ENCODE measurements around the gene MAP3K4.

MAP3K4 gene

DNA sequence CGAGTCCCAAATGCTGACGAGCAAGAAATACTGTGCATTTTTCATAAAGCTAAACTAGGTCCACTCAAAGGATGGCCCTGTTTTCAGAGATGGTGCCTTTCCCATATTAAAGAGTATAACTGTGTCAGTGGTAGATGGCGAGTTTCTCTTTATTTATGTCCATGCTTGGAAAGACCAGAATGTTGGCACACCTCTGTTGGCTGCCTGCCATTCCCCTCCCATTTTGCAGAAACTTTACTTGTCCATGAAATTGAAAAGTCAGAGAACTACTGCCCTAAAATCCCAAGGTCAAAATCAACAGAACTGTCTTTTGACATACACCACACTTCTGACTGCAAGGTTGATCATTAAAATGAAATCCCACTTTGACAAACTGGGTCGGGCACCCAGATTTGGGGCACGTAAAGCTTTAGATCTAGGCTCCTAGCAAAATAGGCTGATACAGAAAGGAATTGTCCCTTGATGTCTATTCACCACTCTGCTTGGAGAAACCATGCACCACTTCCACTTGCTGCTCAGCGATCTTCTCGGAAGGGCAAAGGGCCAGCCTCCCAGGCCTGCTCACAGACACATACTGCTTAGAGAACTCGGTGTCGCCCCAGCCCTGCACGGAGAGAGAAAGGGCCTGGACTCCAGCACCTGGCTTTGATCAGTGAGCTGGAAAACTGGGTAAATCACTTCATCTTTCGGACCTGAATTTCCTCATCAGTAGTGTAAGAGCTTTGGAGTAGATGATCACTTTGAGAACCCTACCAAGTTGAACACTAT is 152.3 kb downstream of the MAP3K4 start:
- DNase-seq (ENCODE audit: low spot score) = no peak

DNA sequence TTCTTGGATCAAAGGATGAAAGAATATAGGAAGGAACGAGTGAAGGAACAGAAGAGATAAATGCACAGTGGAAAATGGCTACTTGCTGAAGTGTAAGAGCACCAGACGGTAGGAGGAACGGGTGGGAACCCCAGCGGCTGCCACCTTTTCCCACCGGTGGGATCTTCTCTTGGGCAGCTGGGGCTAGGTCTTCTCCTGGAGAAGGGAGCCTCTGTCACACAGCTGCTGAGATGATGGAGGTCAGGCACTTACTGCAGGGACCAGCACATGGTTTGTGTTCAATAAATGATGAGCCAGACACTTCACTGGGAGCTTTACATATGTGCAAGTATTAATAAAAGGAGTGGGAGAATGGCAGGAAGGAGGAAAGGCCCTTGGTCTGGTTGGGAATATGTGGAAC is 158.6 kb downstream of the MAP3K4 start:
- no peak for DNase-seq (ENCODE audit: low spot score)

DNA sequence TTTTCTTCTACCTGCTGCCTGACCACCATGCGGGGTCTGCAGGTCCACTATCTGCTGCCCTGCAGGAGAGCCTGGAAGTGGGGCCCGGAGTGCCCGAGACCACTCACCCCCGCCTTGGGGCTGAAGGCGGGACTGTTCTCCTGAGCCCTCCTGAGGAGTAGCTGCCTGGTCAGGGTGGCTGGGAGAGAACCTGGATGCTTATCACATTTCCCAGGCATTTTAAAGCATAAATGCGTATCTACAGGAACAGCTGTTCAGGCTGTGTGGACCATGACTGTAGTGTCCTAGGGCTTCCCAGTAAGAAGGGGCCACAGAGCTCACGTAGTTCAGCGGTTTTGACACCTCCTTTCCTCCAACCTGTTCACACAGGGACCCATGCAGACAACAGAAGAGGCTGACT is 159.0 kb downstream of the MAP3K4 start:
- DNase-seq (ENCODE audit: low spot score) = no peak

DNA sequence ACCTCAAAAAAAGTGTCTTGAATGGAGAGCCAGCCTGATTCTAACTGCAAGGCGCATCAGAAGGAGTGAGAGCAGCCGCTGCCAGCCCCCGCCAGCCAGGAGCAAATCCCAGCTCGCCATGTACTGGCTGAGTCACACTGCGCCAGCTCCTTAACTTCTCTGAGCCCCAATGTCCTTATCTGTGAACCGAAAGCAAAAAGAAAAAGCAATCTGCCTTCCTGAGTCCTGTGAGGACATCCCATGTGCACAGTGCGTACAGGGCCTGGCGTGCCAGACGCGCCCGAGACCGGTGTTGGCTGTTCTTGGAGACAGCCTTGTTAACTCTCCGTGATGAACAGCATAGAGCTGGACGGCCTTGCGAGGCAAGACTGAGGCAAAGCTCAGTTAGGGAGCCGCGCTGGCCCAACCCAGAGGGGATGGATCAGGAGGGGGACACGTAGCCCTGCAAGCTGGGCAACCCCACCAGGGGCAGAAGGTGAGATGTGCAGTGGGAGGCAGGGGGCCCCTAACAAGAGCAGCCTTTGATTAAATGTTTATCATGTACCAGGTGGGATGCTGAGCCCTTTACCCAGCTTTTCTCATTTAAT is 159.6 kb downstream of the MAP3K4 start:
- no peak for DNase-seq (ENCODE audit: low spot score)

DNA sequence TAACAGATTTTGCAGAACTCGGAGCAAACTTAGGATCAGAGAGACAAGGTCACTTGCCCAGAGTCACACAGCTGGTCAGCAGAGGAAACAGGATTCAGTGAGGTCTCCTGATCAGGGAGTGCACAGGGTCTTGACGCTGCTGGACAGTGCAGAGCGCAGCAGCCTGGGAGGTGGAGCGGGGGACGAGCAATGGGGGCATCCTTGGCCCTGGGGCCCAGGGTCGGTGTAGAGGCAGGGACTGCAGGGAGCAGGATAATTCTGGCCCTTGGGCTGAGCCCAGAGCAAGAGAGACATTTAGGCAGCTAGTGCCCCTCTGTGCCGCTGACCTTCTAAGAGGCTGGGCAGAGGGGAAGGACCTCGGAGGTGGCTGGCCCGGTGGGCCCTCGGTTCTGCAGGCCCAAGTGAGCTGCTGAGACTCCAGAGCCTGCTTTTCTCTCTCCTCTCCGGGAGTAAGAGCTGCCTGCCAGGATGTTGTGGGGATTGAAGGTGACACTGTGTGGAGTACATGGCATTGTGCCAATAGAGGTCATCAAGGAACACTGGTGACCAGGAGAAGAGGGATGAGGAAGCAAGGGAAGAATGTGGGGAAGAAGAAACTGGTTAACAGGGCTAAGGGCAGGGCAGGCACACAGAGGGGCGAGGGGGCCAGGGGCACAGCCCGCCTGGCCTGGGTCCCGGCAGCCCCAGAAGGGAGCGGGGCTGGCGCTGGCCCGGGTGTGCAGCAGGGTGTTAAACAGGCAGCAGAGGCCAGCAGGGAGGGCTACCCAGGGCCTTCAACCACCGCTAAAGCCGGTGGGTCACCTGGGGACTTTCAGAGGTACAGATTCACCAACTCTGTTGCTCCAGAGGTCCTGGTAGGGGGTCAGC is 160.3 kb downstream of the MAP3K4 start:
- DNase-seq (ENCODE audit: low spot score) = no peak

DNA sequence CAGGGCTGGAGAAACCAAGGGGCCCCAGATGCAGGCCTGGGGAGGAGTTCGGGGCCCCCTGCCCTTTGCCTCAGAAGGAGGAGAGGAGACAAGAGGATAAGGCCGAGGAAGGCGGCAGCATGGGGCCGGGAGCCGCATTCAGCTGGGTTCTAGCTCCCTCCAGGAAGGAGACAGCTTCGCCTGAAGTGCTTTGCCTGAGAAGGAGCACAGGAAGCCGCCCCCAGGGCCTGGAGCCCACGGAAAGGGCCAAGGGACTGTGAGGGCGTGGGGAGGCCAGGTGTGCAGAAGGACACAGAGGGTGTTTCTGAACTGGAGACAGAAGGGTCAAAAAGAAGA is 160.9 kb downstream of the MAP3K4 start:
- DNase-seq (ENCODE audit: low spot score) = no peak

DNA sequence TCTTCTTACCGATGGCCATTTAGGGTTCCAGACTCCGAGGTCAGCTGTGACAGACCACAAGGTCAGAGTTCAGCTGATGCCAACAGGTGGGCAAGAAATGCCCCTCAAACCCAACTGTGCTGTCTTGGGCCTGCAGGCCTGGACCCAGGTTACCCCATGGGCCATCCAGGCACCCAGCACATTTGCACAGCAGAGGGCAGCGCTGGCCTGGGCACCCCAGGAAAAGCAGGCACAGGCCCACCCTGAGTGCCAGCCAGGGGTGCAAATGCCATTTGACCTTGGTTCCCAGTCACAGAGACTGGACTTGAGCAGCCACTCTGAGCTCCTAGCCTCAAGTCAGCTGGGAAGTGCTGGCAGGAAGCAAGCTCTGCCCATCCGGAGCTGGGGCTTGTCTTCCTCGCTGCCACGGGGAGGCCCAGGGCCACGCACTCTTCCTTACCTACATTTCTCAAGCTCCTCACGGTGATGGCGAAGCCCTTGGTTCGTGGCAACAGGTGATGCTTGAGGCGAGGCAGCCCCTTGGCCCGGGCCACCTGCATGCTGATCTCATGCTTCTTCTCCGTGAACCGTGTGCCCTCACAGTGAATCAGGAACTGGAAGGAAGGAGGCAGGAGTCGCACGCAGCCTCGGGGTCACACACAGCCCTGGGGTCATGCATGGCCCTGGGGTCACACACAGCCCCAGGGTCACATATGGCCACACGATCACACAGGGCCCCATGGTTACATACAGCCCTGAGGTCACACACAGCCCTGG is 161.5 kb downstream of the MAP3K4 start:
- no peak for DNase-seq (ENCODE audit: low spot score)

DNA sequence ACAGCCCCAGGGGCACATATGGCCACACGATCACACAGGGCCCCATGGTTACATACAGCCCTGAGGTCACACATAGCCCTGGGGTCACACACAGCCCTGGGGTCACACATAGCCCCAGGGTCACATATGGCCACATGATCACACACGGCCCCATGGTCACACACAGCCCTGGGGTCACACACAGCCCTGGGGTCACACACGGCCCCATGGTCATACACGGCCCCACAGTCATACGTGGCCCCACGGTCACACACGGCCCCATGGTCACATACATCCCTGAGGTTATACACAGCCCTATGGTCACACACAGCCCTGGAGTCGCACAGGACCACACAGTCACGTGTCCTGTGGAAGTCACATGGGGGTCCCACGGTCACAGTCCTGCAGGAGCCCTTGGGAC is 162.2 kb downstream of the MAP3K4 start:
- DNase-seq (ENCODE audit: low spot score) = no peak

DNA sequence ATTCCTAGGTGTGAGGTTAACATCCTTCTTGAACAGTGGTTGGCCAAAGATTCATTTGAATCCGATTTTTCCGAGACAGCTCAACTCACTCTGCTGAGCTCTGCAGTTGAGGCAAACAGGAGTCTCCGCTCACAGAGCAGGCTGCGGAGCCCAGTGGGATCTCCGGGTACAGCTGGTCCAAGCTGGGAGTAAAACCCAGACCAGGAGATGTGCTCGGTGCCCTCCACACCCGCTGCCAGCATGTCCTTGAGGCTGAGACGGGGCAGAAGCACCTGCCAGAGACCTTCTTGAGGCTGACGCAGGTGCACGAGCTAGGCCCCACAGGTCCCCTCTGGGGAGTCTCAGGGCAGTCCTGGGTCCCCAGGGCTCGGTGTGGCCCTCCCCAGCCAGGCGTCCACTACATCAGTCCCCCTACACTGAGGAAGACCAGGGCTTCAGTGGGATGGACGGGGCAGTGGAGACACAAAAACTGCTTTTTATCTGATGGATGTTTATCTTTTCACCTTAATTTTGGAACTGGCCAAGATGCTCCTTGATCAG is 163.3 kb downstream of the MAP3K4 start:
- no peak for DNase-seq (ENCODE audit: low spot score)

DNA sequence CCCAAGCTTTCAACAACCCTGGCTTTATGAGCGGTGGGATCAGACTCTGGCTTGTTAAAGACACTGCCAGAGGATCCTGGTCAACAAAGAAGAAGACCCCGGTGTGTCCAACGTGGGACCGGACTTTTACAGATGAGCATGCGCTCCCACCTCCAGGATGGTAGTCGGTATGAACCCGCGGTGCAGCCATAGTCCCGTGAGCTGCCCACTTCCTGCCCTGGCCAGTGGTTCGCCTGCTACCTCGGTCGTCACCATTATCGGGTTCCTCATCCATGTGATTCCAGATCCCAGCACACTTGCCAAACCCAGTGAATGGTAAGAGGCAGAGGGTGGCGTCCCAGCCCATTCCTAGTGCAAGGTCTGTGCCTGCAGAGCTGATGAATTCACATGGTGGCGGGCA is 169.6 kb downstream of the MAP3K4 start:
- no peak for DNase-seq (ENCODE audit: low spot score)

DNA sequence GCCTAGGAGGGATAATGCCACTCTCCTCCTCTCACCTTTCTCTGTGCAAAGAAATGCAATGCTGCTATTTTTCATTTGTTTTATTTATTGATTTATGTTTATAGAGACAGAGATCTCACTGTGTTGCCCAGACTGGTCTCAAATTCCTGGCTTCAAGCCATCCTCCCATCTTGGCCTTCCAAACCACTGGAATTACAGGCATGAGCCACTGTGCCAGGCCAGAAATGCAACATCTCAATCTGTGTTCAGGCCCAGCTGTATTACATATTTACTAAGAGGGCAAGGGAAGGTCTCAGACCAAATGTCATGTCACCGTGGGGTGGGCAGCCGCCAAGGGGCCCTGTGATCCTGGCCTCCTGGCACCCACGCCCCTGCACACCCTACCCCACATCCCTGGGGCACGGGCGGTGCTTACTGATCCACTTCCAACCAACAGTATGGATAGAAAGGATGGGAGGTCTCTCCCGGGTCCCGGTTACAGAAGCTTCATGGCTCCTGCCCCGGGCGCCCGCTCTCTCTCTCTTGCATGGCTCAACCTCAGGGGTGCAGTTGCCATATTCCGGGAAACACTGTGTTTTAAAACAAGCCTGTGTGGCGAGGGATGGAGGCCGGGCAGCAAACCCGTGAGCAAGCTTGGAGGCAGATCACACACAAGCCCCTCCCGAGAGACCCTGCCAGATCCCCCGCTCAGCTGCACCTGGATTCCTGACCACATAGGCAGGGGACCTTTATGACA is 170.5 kb downstream of the MAP3K4 start:
- DNase-seq (ENCODE audit: low spot score) = no peak

DNA sequence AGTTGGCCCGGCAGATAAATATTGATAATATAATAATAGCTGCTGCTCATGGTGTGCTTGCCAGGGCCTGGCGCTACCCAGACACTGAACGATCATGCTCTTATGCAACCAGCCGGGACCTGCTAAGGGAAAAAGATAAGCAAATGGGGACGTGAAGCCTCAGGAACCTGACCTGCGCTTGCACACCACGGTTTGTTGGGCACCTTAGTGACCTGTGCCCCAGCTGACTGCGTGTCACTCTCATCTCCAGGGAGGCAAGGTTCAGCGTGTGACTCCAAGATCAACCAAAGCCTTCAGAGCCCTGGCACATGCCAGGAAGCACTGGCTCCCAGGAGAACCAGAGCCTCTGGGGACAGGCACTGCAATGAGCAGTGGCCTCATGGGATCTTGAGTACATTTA is 171.2 kb downstream of the MAP3K4 start:
- DNase-seq (ENCODE audit: low spot score) = no peak

DNA sequence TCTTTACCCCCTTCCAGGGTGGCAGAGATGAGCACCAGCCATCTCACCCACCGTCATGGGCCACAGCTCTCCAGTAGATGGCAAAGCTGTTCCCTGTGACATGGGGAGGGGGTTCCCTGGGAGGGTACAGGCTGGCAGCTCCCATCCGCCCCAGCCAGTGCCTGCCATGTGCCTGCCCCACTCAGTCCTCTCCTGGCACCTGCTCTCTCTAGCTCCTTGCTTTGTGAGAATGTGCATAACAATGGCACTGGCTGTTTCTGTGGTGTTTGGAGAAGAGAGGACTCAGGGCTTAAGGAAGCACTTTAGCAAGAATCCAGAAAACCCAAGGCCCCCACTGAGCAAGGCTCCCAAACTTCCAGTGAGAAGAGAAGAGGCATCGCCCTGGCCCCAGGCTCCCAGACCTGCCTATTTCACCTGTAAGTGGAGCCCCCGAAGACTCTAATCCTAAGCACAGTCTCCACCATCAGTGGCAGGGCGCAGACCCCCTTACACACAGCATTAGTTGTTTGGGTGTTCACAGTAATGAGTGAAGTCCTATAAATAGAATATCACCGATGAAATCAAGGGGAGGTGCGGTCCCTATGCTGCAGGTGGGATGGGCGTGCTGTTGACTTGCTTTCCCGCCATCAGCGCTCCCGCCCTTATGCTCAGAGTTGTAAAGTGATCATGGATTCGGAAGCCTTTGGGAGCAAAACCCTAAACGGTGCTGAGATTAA is 172.1 kb downstream of the MAP3K4 start:
- DNase-seq (ENCODE audit: low spot score) = no peak

DNA sequence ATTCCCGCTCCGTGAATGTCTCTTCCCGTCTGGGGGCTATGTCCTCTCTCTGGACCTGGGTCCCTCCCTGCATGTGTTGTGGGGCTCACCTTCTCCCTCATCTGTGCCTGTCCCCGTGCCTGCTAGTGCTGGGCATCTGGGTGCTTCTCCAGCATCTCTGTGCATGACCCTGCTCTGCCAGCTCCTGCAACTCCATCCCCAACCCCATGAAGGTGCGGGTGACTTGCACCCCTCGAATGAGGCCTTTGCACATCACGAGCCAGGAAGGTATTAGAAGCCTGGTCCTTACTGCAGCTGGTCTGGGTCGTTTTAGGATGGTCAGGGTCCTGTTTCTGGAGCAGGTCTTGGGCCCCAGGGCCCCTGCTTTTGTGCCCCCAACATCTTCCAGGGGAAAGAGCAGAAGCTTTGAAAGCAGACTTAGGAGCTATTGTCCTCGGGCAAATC is 172.6 kb downstream of the MAP3K4 start:
- DNase-seq (ENCODE audit: low spot score) = no peak

DNA sequence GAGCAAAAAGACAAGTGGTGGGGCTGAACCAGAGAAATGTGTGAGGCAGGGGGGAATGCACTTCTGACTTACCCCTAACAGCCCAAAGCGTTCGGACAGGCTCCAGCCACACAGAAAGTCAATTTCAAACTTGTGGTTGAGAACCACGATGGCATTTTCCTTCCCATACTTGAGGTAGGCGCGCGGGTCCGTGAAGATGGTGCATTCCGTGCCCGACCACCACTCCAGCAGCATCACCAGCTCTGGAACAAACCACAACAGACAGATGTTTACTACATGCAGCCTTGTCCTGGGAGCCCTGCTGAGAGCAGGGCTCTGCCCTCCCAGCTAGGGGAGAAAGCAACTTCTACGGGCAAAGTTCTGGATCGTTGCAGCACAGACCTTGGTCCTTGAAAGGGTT is 174.6 kb downstream of the MAP3K4 start:
- no peak for DNase-seq (ENCODE audit: low spot score)

DNA sequence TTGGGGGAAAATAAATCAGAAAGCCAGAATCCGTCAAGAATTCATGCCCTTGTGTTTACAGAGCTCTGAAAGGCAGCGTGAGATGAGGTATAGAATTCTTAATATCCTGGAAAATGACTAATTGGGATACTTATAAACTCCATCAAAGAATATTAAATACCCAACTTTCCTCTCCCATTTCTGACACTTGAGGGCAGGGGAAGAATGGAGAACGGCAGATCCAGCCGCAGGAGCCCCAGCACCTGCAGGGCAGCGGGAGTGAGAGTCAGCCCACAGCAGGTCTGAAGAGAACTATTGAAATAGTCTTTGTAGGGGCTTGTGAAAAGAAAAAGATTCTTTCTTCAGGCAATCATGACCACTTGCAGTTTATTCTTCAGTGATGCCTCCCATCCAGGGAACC is 175.1 kb downstream of the MAP3K4 start:
- no peak for DNase-seq (ENCODE audit: low spot score)
